K562 (cell line): Measurements from ENCODE around the gene DNAJC11. TPM values are rescaled to one million over a fixed set of nuclear protein-coding genes. Genes with fewer than 3 reads are reported as not detected.

Experiments
- ATAC-seq: fragments of 200-7000 bp; cut with Tn5 transposase; 3 replicates; pipeline ENCODE4 v1.9.1; 2020; ENCODE audit warnings: moderate library complexity
- BruUV-seq: library from RNA; stranded (reverse); fragments of 400-500 nt; replicated peaks from 2 replicates; lab custom pipeline; 2021; lab: Mats Ljungman, UMichigan
- CTCF ChIA-PET: fragments of 300-600 bp; formaldehyde crosslinking; extraction: SDS; loops from one replicate; lab custom pipeline; 2021; ENCODE audit warnings: low intra/inter-chr PET ratio; lab: Yijun Ruan, JAX
- POLR2A ChIA-PET: fragments of 300-600, 350-650 bp; sonication (Branson Sonifier 250); formaldehyde crosslinking; extraction: SDS; loops from one replicate; lab custom pipeline; 2021; ENCODE audit warnings: antibody characterized with exemption, inconsistent platforms; lab: Yijun Ruan, JAX
- DNase-seq, 4 experiments: peaks; one replicate each; pipeline versions ENCODE4 v3.0.0 to v3.0.0-alpha.2; 2011 to 2018; ENCODE audit warnings: low spot score in 3 of 4, mixed read lengths in 3 of 4; ENCODE audit errors: extremely low read depth in 1 of 4
- FAIRE-seq: peaks from 2 replicates; lab custom pipeline; 2011; peaks lifted over from hg19 to GRCh38; lab: Jason Lieb, UNC
- H2AFZ ChIP-seq: 2 replicates; pipeline ENCODE4 v1.6.0; 2011; ENCODE audit warnings: low read depth, low read length, control low read depth, inconsistent platforms
- H3K27ac ChIP-seq: fragments of 200-600 bp; 3 replicates; pipeline ENCODE4 v1.8.0; 2011; ENCODE audit warnings: low read depth, mild to moderate bottlenecking, control low read depth, inconsistent platforms, low read length, moderate library complexity, mixed read lengths; ENCODE audit errors: extremely low read depth
- H3K27me3 ChIP-seq, 2 experiments: fragments of 300-600 bp in 1 of 2; 2 replicates in 1 of 2; 3 replicates in 1 of 2; pipeline versions ENCODE4 v1.6.0 to v1.8.0; 2011; ENCODE audit warnings: inconsistent platforms in 2 of 2, low read length in 2 of 2, mild to moderate bottlenecking in 1 of 2, mixed read lengths in 1 of 2, moderate library complexity in 1 of 2; ENCODE audit not compliant: control insufficient read depth in 2 of 2, insufficient read depth in 2 of 2
- H3K36me3 ChIP-seq: fragments of 300-600 bp; 3 replicates; pipeline ENCODE4 v1.8.0; 2011; ENCODE audit warnings: mild to moderate bottlenecking, low read length, inconsistent platforms; ENCODE audit not compliant: control insufficient read depth, insufficient read depth
- H3K4me1 ChIP-seq, 2 experiments: fragments of 200-600 bp in 1 of 2; replicated peaks in 1 of 2; 2 replicates in 1 of 2; 3 replicates in 1 of 2; pipeline versions ENCODE4 v1.5.1 to v1.8.0; 2011; ENCODE audit warnings: inconsistent platforms in 2 of 2, low read length in 2 of 2, mild to moderate bottlenecking in 1 of 2, mixed read lengths in 1 of 2, moderate library complexity in 1 of 2; ENCODE audit not compliant: control insufficient read depth in 2 of 2, insufficient read depth in 2 of 2
- H3K4me2 ChIP-seq: 2 replicates; pipeline ENCODE4 v1.6.1; 2011; ENCODE audit warnings: low read length, control low read depth, inconsistent platforms, mixed read lengths; ENCODE audit not compliant: insufficient read depth
- H3K4me3 ChIP-seq: fragments of 200-600 bp; sonication (generic), shearing (Covaris generic); 2 replicates; pipeline ENCODE4 v1.5.1; 2016; ENCODE audit warnings: control low read depth, inconsistent platforms
- H3K79me2 ChIP-seq: fragments of 200-600 bp; 3 replicates; pipeline ENCODE4 v1.8.0; 2011; ENCODE audit warnings: low read length, inconsistent platforms; ENCODE audit not compliant: control insufficient read depth, insufficient read depth
- H3K9ac ChIP-seq, 2 experiments: 2 replicates each; pipeline versions ENCODE4 v1.6.0 to v1.6.1; 2011; ENCODE audit warnings: low read depth in 2 of 2, low read length in 2 of 2, control low read depth in 1 of 2, inconsistent platforms in 1 of 2, mild to moderate bottlenecking in 1 of 2, mixed read lengths in 1 of 2; ENCODE audit not compliant: insufficient read depth in 1 of 2
- H3K9me1 ChIP-seq: one replicate; pipeline ENCODE4 v1.6.0; 2011; ENCODE audit warnings: inconsistent platforms, mild to moderate bottlenecking, low read length, moderate library complexity; ENCODE audit not compliant: control insufficient read depth, insufficient read depth
- H3K9me3 ChIP-seq: replicated peaks from 2 replicates; pipeline ENCODE4 v1.5.1; 2011; ENCODE audit warnings: low read depth, low read length, inconsistent platforms; ENCODE audit not compliant: control insufficient read depth, insufficient read depth
- H4K20me1 ChIP-seq: replicated peaks from 2 replicates; pipeline ENCODE4 v1.6.1; 2011; ENCODE audit warnings: low read length, inconsistent platforms, mixed read lengths; ENCODE audit not compliant: control insufficient read depth, insufficient read depth
- E2F6 ChIP-seq, 2 experiments: IDR thresholded peaks; 2 replicates each; pipeline ENCODE4 v1.6.1; 2011; ENCODE audit warnings: borderline replicate concordance in 1 of 2, control low read depth in 1 of 2, low read depth in 1 of 2, low read length in 1 of 2, mild to moderate bottlenecking in 1 of 2, mixed read lengths in 1 of 2, moderate library complexity in 1 of 2; ENCODE audit not compliant: insufficient read depth in 1 of 2, insufficient read length in 1 of 2, poor library complexity in 1 of 2, severe bottlenecking in 1 of 2; ENCODE audit errors: extremely low read depth in 1 of 2
- ETS1 ChIP-seq: conservative IDR thresholded peaks from 2 replicates; pipeline ENCODE4 v1.6.1; 2011; ENCODE audit warnings: low read depth, mild to moderate bottlenecking, low read length; ENCODE audit not compliant: control insufficient read depth
- FOXA3 ChIP-seq, 2 experiments: fragments of 450-650 bp in 1 of 2; sonication (generic) in 1 of 2; formaldehyde crosslinking; IDR thresholded peaks in 1 of 2; conservative IDR thresholded peaks in 1 of 2; 2 replicates each; pipeline versions ENCODE4 v1.4.0 to v1.8.0; 2020 to 2022; ENCODE audit warnings: mild to moderate bottlenecking in 2 of 2, missing genetic modification reagents in 1 of 2
- HNRNPLL ChIP-seq: fragments of 200-400 bp; formaldehyde crosslinking; IDR thresholded peaks from 2 replicates; pipeline ENCODE4 v1.6.1; 2017; ENCODE audit warnings: low read length, low read depth, mild to moderate bottlenecking; ENCODE audit not compliant: poor library complexity, severe bottlenecking
- ILF3 ChIP-seq: fragments of 450-650 bp; IDR thresholded peaks from 2 replicates; pipeline ENCODE4 v1.6.1; 2018; ENCODE audit warnings: antibody characterized with exemption, mild to moderate bottlenecking, moderate library complexity, borderline replicate concordance
- IRF2 ChIP-seq: sonication (generic); formaldehyde crosslinking; IDR thresholded peaks from 2 replicates; pipeline ENCODE4 v1.8.1; 2022; ENCODE audit warnings: mild to moderate bottlenecking, missing genetic modification reagents
- KDM5B ChIP-seq: fragments of 200-600 bp; sonication (generic); IDR thresholded peaks from 2 replicates; pipeline ENCODE4 v1.6.1; 2012; ENCODE audit warnings: low read depth, mild to moderate bottlenecking, moderate library complexity, low read length, control low read depth, inconsistent platforms; ENCODE audit not compliant: insufficient replicate concordance
- SMAD4 ChIP-seq: fragments of 250-450 bp; sonication (Bioruptor Pico); conservative IDR thresholded peaks from 2 replicates; pipeline ENCODE4 v1.8.0; 2021; ENCODE audit warnings: inconsistent platforms, mild to moderate bottlenecking, moderate library complexity
- THRAP3 ChIP-seq: fragments of 450-650 bp; IDR thresholded peaks from 2 replicates; pipeline ENCODE4 v1.6.1; 2016; ENCODE audit warnings: mild to moderate bottlenecking, inconsistent platforms, borderline replicate concordance
- TRIM24 ChIP-seq, 2 experiments: fragments of 450-650 bp; IDR thresholded peaks; 2 replicates each; pipeline ENCODE4 v1.6.1; 2016
- XRCC4 ChIP-seq: IDR thresholded peaks from one replicate; pipeline ENCODE4 v1.6.1; 2011; ENCODE audit not compliant: insufficient read depth, insufficient read length; ENCODE audit errors: extremely low read depth
- YBX1 ChIP-seq: fragments of 450-650 bp; IDR thresholded peaks from 2 replicates; pipeline ENCODE4 v1.7.1; 2016; ENCODE audit warnings: mild to moderate bottlenecking
- ZNF584 ChIP-seq: fragments of 200-800 bp; sonication (Bioruptor generic); IDR thresholded peaks from 2 replicates; pipeline ENCODE4 v1.6.1; 2016; ENCODE audit warnings: low read depth, mild to moderate bottlenecking, missing genetic modification characterization, missing compliant biosample characterization
- ZNF592 ChIP-seq: fragments of 450-650 bp; IDR thresholded peaks from 2 replicates; pipeline ENCODE4 v1.6.1; 2017; ENCODE audit warnings: antibody characterized with exemption, mild to moderate bottlenecking
- WGBS: fragments of 100-300 bp; shearing (Covaris generic); methylation state at CpG from one replicate; pipeline ENCODE4 v1.1.6; 2016; ENCODE audit warnings: low coverage, mixed read lengths; ENCODE audit not compliant: insufficient coverage; ENCODE audit errors: missing lambda C conversion rate; 5-methylcytosine and 5-hydroxymethylcytosine counted together
- in situ Hi-C: fragments of 300-500 bp; cut with MboI; formaldehyde crosslinking; loops from 4 replicates; pipeline ENCODE4 v1.15.0; 2018; ENCODE audit warnings: inconsistent platforms, mixed read lengths
- intact Hi-C: fragments of 100-400 bp; cut with micrococcal nuclease; formaldehyde crosslinking; loops from 2 replicates; pipeline ENCODE4 v1.14.2; 2022
- polyA plus RNA-seq, 8 experiments: library from polyadenylated mRNA; depleted of rRNA in 4 of 8; stranded (reverse) in 5 of 8; unstranded in 3 of 8; fragments of >200 nt; fragmentation: Nextera tagmentation in 2 of 8; fragmentation: Illumina TruSeq in 1 of 8; extraction: Ambion mirVana in 2 of 8; extraction: Trizol in 1 of 8; gene quantifications; 2 replicates each; pipeline versions ENCODE4 v1.2.1 to v1.2.3, GENCODE V29; 2011 to 2014; ENCODE audit warnings: inconsistent platforms in 1 of 8, missing spikeins in 1 of 8
- total RNA-seq, 7 experiments: library from RNA; depleted of rRNA in 6 of 7; stranded (reverse); fragments of >200 nt in 6 of 7; fragmentation: Illumina TruSeq in 2 of 7; extraction: Trizol in 2 of 7; gene quantifications; 2 replicates each; pipeline versions ENCODE4 v1.2.1 to v1.2.3, GENCODE V29; 2011 to 2021; ENCODE audit warnings: low replicate concordance in 1 of 7

DNAJC11 gene
- total and polyA plus RNA-seq, 9 of the 15 experiments (the other 6 are each of a cell fraction or from before 2014, with no cell fraction given), result 14.1 to 123 (median 76.6) TPM

GRCh38 chr1:6602669-6603237 lies 98.9 kb downstream of the DNAJC11 start, which contains the start of gene KLHL21:
TSS of gene KLHL21 (minus strand) at chr1:6602869. CDS start at chr1:6602817, 52 bp downstream.
- Histone ChIP-seq H3K36me3 (peaks cover 29% of the 10 kb centered on the region; the same call in 2 of the 3 replicates), H3K4me1 (peaks cover 33 to 56% of the 10 kb centered on the region in 2 experiments), H3K27ac (peak within 1 kb of the TSS; percentile 99), H3K9me1 (peaks cover 14% of the 10 kb centered on the region), H4K20me1 (peaks cover 33% of the 10 kb centered on the region), H3K9me3 (no peaks in the 10 kb centered on the region), H2AFZ (peak within 1 kb of the TSS; percentile 100), H3K79me2 (peaks cover 47% of the 10 kb centered on the region), H3K9ac (peak within 1 kb of the TSS; percentile 95 to 100), H3K27me3 (no peaks in the 10 kb centered on the region), H3K4me3 (peak within 1 kb of the TSS; percentile 89), H3K4me2 (peak within 1 kb of the TSS; percentile 99)
- DNase-seq, result peak; percentile 93 to 98 (median 96)
- no peak for FAIRE-seq
- CTCF ChIA-PET, result no interaction called here
- intact Hi-C loops, result no loop called here
- POLR2A ChIA-PET, result interaction anchor here (0.6 to 10.7 kb wide), 16 partner anchors 8 to 717 kb away, joined by 3 to 221 read pairs (median 4); partner anchors contain the start of genes PHF13, THAP3 and ZBTB48
- ATAC-seq, result peak; percentile 84
- under 1% methylated on average over 36 of the region's 84 CpGs for WGBS
- BruUV-seq, result no TSS peak
- in situ Hi-C loops, result no loop called here
- no peak for TF ChIP-seq YBX1
- TF ChIP-seq SMAD4, result peak; percentile 94
- TF ChIP-seq XRCC4, result no peak
- TF ChIP-seq E2F6 (IDR thresholded peaks at IDR 0.05; ENCODE audit: borderline replicate concordance in 1 of 2, extremely low read depth in 1 of 2, insufficient read depth in 1 of 2, insufficient read length in 1 of 2, low read depth in 1 of 2, low read length in 1 of 2, poor library complexity in 1 of 2, severe bottlenecking in 1 of 2), result peak in 1 of 2 experiments; percentile 73
- peak; percentile 19 for TF ChIP-seq ETS1
- TF ChIP-seq HNRNPLL, result peak; percentile 59
- TF ChIP-seq KDM5B, result peak; percentile 93
- TF ChIP-seq ILF3, result peak; percentile 85; the same call in 1 of the 2 replicates
- 0 out of 4 replicates have a peak, but pooled peaks of 1 of the 2 experiments have one; percentile 9 for TF ChIP-seq FOXA3 (CRISPR knock-in tag; conservative IDR thresholded peaks at IDR 0.05 in 1 of 2, IDR thresholded peaks at IDR 0.05 in 1 of 2)
- TF ChIP-seq ZNF584 (CRISPR knock-in tag), result 0 out of 2 replicates have a peak, but pooled peaks have one; percentile 9
- TF ChIP-seq TRIM24 (IDR thresholded peaks at IDR 0.05), result peak in 1 of 2 experiments; percentile 13; a peak in 1 of 4 replicates
- TF ChIP-seq IRF2 (CRISPR knock-in tag), result peak; percentile 90; the same call in 1 of the 2 replicates
- no peak for TF ChIP-seq THRAP3
- peak; percentile 22 for TF ChIP-seq ZNF592
